OCI-LY7 (cell line): ENCODE results near the gene PHF12.

ENCODE experiments used
- EZH2phosphoT487 ChIP-seq: fragments of 200-600 bp; sonication (generic); IDR thresholded peaks from 2 replicates; pipeline ENCODE4 v1.6.1; 2018; ENCODE audit warnings: low read depth, borderline replicate concordance, mild to moderate bottlenecking, mixed run types, antibody characterized with exemption, low read length, moderate library complexity, mixed read lengths
- TF ChIP-seq, protein P1 (sequence below): fragments of 200-600 bp; sonication (generic); conservative IDR thresholded peaks from 2 replicates; pipeline ENCODE4 v1.5.1; 2014; ENCODE audit warnings: mild to moderate bottlenecking, antibody characterized with exemption, low read length, moderate library complexity, mixed read lengths

DNA sequence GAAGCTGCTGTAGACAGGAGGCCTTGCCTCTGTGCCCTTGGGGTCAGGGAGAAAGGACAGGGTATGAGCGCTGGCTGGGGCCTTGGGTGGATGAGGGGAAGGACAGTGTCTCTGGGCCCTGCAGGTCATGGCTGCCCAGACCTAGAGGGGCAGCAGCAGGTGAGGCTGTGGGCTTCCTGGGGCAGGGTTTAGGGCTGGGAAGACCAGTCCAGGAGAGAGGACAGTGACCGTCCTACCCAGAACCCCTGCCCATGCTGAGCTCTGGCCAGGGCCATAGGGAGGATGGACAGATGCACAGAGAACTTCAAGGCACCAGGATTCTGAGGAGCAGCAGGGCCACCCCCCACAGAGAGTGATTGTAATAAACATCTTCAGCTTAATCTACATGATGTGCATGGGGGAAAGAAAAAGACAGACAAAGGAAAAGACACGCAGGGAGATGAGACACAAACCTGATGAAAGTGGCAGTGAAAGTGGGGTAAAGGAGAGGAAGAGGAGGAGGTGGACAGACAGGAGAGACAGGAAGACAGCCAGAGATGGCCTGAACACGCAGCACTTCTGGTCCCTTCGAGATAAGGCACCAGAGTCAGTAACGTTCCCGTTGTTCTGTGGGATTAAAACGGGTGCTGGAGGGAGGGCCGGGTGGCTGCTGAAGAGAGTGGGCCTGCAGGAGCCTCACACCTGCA lies 71.3 kb downstream of the PHF12 start:
- TF ChIP-seq, protein P1, sequence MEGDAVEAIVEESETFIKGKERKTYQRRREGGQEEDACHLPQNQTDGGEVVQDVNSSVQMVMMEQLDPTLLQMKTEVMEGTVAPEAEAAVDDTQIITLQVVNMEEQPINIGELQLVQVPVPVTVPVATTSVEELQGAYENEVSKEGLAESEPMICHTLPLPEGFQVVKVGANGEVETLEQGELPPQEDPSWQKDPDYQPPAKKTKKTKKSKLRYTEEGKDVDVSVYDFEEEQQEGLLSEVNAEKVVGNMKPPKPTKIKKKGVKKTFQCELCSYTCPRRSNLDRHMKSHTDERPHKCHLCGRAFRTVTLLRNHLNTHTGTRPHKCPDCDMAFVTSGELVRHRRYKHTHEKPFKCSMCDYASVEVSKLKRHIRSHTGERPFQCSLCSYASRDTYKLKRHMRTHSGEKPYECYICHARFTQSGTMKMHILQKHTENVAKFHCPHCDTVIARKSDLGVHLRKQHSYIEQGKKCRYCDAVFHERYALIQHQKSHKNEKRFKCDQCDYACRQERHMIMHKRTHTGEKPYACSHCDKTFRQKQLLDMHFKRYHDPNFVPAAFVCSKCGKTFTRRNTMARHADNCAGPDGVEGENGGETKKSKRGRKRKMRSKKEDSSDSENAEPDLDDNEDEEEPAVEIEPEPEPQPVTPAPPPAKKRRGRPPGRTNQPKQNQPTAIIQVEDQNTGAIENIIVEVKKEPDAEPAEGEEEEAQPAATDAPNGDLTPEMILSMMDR = no peak
- TF ChIP-seq EZH2phosphoT487 = no peak
